Limb (tissue), 2 donors: ENCODE measurements around the gene PCARE.
A peak's percentile ranks its signal among the peaks of the same experiment; 100 is the strongest.
"Not testable (repeated sequence)": the region's sequence is repeated elsewhere in the genome, so short reads cannot be mapped to it uniquely, and the experiment has no call there.

ENCODE experiments used
- DNase-seq, 2 donors: peaks; one replicate each; pipeline ENCODE4 v3.0.0-alpha.2; 2016; ENCODE audit errors: extremely low spot score in 2 of 2

The PCARE gene

DNA sequence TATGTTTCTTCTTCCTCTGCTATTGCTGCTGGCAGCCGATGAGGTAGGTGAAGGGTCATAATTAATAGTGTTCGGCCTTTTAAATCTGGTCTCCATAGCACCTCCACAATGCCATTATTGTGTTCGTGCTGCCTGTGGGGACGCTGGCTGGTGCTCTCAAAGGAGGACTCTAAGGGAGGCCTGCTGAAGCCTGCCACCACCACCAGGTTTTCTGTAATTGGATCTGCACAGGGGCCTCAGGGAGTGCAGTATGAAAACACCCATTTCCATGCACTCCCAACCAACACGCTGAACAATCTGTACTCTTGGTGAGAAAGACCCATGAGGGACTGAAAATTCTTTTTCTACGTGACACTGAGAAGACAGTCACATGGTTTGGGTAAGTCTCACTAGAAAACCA, 23.2 kb upstream of the PCARE start:
- no peak for DNase-seq

DNA sequence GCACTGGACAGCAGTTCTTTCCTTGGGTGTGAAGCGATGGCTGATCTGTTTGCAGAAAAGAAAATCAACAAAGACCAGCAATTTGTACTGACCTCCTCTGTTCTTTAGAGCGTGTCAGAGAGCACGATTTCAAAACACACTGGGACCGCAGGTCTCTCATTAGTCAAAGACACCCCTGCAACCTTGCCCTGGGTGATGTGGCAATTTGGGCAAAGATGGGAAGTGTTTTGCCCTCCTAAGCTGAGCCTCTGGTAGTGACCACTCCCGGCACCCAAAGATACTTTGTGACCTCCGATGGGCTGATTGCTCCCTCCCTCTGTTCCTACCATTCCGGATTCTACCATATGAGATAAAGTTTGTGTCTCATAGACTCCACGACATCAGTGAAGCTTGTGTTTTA, 22.6 kb upstream of the PCARE start:
- no peak for DNase-seq

DNA sequence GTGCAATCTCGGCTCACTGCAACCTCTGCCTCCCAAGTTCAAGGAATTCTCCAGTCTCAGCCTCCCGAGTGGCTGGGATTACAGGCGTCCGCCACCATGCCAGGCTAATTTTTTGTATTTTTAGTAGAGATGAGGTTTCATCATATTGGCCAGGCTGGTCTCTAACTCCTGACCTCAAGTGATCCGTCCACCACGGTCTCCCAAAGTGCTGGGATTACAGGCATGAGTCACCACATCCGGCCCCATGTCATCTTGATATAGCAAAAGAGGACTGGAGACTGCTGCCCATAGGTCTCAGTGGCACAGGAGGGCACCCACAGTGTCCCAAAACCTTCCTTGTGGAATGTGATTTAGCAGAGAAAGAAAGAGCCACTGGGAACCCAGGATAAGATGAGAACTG, 16.0 kb upstream of the PCARE start:
- DNase-seq, result not testable (repeated sequence)

DNA sequence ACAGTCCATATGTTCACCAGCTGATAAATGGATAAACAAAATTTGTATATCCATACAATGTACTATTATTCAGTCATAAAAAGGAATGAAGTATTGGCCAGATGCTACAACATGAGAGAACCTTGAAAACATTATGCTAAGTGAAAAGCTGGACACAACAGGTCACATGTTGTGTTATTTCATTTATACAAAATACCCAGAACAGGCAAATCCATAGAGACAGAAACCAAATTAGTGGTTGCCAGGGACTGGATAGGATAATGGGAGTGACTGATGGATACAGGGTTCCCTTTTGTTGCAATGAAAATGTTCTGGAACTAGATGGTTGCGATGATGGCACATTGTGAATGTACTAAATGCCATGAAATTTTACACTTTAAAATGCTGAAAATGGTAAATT, 10.2 kb upstream of the PCARE start:
- no peak for DNase-seq

DNA sequence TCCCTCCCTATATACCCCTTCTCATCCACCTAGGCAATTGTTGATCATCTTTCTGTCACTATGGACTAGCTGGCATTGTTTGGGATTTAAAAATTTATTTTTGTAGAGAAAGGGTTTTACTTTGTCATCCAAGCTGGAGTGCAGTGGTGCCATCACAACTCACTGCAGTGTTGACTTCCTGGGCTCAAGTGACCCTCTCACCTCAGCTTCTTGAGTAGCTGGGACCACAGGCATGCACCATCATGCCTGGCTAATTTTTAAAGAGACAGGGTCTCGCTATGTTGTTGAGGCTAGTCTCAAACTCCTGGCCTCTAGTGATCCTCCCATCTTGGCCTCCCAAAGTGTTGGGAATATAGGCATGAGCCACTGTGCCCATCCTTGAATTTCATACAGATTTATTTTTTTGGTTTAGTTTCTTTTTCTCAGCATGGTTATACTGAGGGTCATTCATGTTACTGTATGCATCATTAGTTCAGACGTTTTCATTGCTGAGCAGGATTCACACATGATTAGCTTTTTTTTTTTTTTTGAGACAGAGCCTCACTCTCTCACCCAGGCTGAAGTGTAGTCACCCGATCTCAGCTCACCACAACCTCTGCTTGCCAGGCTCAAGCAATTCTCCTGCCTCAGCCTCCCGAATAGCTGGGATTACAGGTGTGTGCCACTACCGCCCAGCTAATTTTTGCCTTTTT, 8.6 kb upstream of the PCARE start:
- no peak for DNase-seq

DNA sequence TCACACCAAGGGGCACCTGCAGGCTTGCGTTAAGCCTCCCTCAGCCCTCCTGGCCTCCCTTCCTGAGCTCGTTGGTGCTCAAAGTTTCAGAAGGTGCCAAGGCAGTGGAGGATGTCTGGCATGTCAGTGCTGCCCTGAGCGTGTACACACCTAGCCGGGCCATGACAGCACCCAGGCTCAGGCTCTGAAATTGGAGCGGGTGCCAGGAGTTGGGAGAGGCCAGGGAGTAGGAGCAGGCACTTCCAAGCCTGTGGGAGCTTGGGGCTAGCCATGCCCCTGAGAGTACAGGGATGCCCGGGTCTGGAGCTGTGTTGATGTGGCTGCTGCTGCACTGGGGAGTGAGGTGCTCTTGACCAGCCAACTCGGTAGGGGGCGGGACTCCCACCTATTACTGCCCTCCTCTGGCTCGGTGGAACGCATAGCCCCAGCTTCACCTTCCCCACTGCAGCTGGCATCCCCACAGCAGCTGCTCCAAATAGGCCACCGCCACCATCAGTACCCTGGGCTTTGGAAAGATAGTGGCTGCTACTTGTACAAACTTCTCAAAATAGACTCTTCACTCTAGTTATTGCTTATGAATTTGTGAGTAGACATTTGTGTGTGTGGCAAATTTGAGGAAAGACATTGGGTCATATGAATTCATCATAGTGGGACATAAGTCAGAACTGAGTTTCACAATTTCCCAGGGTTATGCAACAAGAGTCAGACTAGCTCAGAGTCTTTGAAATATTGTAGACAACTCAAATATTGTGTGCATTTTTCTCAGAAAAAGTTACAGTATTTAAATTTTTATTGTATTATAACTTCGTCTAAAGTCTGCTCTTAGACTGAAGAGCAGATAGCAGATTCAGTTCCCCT, 6.8 kb upstream of the PCARE start:
- no peak for DNase-seq

DNA sequence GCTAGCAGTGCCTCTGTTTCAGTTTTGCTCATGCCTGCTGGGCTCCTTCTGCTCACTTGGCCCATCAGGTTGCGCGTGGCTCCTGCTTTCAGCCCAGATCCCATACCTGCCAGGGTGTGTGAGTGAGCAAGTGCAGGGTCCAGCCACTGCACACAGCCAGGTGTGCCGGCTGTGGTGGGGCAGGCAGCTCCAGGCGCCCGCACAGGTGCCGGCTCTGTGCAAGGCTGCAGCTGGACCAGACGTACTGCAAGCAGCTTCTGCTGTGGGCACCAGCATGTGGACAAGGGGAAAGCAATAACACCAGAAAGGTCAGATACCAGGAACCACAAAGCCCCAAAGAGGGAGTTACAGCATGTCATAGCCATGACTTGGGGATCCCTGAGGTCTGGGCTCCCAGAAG, 5.6 kb upstream of the PCARE start:
- no peak for DNase-seq

DNA sequence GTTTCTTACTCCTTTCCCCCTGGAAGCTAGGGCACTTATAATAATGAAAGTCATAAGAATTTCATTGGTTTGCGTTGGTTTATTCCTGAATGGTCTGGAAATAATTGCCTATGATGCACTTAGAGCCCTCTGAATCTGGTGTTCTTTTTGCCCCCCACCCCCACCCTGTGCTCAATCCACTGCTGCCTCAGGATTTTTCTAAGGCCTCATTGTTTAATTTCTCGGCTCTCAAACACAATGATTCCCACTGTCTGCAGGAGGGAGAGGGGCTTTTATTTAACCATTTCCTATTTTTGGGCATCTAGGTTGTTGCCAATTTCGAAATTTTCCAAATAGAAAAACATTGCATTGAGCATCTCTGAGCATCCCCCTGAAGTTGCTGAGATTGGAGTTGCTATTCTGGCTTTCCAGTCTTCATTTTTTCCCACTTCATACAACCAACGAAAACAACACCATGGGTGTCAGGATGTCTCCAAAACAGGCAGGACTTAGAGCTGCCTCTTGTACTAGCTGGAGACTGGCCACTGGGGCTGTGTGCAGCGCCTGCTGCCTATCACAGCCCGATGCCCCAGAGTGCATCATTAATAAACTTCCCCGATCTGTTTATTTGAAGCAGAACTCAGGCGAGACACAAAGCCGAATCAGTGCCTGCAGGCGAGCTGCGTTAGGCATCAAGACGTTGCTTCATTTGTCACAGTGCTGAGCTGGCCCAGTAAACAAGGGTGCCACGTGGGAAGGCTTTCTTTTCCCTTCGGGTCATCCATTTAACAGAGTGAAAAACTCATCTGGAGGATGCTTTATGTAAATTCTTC, 1.8 kb upstream of the PCARE start:
- no peak for DNase-seq

DNA sequence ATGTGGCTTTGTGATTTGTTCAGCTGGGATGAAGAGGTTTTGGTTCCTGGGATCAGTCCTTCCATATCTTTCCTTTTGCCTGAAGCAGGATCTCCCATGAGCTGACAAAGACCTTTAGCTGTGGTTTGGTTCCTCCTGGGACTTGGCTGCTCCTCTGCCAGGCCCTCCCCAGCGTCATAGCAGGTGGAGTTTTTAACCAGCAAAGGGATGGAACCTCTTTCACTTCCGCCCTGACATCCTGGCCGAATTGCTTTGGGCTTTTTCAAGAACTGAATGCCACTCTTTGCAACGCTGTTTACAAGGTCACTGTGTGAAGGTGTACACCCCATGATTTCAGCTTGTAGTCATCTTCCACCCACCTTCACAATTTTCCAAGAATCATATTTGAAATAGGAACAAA, 390 bp downstream of the PCARE start:
- no peak for DNase-seq

DNA sequence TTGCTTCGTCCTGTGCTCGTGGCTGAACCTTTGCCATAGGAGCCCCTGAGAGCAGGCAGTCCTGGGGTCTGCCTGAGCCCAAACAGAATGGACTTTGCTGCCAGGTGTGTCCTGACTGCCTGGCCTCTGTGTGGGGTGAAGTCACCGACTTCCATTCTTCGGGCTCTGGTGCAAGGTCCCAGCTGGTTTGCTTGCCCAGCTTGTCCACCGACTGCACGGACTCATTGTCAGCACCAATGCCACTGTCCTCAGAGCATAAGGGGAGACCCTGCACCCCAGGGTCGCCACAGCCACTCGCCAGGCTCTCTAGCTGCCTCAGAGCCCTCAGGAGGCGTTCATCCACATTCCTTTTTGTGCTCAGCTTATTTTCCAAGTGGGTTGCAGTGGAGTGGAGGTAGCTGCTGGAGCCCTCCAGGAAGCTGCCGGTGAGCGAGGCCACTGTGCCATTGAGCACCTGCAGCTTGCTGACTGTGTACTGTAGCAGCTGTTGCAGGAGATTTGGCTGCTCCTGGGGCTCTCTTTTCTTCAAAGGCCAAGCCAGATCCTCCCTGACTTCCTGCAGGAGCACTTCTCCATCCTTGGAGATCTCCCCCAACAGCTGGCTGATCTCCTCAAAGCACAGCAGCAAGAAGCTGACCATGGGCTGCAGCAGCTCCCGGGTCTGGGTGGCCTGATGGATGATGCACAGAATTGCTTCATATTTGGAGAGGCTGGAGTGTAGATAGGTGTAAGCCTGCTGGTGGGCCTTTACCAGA, 1.2 kb downstream of the PCARE start:
- DNase-seq, result no peak

DNA sequence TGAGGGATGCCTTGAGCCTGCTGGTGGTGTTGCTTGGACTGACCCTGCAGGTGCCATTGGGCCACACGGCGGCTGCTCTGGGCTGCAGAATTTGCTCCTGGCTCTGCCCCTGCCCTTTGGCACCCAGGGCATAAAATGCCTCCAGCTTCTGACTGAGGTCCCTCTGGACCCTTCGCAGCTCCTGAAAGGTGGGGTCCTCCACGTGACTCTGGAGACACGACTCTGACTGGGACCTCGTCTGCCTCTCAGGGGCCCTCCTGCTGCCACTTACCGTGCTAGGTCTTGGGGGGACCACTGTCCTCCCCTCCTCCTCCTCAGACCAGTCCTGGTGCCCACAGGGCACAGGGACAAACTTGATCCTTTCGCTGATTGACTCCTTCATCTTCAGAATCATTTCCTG, 2.1 kb downstream of the PCARE start:
- no peak for DNase-seq

DNA sequence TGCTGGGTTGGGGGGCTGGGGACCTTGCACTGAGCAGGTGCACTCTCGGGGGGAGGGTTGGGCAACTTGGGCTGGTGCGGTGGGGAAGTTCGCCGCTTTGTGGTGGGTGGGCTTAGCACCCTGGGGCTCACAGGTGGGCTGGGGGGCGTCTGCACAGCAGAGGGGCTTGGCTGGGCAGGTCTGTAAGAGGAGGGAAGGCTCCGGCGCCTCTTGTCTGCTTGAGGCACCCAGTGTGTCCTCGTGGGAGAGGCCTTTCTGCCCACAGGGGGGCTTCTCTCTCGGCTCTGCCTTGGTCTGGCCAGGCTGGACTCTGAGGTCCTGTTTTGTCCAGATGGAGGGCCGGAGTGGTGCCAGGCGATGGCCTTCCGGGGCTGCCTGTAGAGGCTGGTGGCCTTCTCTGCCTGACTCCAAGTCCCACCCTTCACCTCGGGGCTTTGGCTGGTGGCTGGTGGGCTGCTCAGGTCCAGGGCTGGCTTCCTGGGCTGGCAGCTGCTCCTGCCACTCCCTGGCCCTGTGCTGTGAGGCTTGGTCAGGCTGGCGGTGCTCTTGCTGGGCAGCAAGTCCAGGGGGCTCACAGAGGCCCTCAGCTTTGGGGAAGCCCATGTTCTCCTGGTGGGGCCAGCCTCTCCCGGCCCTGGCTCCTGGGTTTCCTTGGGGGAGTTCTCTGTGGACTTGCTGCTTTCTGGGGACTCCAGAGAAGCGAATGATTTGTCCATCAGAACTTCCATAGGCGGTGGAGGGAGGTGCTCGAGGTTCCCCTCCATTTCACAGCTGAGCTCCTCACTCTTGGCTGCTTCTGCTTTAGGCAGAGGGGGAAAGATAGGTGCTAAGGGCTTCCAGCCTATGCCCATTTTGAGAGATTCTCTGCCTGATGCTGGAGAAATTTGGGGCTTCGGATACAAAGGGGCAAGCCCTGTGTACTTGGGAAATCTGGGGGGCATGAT, 3.0 kb downstream of the PCARE start:
- no peak for DNase-seq

DNA sequence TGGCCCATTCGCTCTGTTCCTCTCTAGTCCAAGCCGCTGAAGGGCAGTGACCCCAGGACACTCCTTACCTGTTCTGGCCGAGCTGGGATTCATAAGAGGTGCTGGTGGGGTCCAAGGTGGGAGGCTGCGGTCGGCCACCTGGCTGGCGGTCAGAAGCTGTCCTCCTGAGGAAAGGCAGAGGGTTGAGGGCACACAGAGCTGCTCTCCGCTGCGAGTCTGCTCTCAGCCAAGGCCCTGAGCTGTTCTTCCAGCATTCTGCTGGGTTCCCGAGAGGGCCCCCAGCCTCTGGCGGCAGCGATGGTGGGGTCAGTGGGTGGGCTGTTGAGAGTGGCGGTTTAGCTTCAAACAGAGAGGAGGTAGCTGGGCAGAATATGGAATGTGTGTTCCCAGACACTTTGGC, 3.8 kb downstream of the PCARE start:
- no peak for DNase-seq

DNA sequence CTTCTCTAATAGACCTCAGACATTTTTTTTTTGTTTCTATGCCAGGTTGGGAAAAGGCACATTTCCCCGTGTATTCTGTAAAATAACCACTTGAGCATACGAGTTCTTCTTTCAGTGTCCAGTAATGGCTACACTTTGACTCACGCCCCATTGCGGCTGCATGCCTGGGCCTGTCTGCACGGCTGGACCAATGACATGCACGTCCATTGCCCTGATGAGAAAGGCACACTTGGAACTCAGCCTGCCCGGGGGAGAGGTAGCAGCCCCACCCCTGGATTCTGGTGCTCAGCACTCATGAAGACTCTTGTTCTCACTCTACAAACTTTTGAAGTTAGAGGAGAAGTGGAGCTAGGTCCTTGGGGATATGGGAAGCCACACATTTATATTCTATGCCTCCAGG, 5.8 kb downstream of the PCARE start:
- DNase-seq, result no peak

DNA sequence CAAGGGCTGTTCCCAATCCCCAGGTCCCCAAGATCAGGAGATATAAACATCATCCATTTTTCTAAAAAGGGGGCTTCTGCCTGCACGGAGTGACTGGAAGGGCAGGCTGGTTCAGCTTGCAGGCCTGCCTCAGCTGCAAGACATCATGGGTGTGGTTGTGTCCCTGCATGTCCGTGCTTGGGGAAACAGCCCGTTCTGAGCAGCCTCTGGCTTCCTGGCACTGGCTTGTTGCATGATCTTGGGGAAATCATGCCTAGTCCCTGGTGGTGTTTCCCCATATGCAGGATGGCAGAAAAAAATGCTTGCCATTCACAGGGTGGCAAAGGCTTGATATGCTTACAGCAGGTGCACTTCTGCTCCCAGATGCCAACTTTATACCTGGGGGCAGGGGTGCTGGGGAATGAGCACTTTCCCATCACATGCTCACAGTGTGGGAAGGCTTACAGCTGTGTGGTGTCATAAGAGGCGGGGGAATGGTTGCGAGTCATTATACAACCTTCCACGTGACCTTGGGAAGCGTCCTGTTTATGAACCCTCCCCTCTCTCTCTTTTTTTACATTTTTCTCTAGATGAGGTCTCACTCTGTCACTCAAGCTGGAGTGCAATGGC, 7.2 kb downstream of the PCARE start:
- DNase-seq, result no peak

DNA sequence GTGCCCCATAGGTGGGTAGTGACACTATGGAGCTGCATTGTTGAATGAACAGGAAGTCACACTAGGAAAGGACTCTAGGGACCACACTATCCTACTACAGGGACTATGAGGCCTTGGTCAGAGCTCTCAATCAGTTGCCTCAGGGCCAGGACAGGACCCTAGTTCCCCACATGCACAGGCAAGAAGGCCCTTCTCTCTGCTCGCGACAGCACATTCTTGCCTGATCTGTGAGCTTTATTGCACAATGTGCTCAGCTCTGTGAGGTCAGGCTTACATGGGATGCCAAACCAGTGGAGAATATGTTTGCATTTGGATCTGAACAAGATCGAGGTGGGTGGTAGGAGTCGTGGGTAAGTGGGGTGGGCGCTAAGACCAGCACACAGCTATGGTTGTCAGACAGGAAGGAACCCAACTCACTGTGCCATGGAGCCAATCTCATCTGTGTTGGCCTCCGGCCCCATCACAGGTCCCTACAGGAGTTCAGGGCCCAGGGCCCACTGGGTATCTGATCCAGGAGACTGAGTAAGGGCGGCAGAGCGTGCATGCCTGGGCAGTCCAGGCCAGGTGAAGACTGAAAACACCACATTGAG, 8.0 kb downstream of the PCARE start:
- no peak for DNase-seq

DNA sequence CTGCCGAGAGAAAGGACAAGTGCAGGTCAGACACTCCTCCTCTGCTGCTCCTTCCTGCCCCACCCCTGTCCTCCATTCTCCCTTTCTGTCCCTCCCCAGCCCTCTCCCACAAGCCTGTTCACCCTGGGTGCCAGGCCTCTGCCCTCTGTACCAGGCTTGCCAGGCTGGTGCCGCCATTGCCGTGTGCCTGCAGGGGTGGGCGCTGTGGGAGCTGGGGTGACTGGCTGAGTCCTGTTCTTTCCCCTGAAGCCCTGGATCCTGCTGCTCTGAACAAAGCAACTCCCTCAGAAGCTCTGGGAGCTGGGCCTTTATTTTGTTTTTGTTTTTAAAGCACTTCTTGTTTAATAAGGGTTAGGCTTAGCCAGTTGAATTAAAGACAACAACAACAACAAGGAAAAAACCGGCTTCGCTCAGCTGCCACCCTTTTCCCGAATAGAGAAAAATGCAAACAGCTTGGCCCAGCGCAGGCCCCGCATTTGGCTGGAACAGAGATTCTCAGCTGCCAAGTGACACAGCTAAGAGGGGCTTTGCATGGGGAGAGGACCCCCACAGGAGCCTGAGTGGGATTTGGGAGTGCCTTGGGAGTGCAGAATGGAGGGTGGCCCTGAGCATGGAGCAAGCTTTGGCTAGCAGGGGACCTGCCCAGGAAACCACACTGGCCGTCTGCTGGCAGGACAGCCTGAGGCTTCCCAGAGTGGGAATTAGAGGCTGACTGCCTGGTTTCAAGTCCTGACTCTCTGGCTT, 9.1 kb downstream of the PCARE start:
- no peak for DNase-seq

DNA sequence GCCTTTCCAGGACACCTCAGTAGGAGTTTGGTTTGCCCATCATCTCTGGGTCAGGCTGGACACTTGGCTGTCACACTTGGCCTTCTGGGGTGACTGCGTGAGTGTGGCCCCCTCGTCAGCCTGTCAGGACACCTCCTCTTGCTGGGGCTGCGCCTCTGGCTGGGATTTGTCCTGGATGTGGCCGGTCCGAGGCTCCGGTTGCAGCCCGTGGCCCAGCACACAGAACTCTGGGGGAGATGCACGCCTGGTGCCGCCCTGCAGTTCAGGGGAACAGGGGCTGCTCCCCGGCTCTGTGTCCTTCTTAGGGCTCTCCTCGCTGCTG, 9.6 kb downstream of the PCARE start:
- no peak for DNase-seq

DNA sequence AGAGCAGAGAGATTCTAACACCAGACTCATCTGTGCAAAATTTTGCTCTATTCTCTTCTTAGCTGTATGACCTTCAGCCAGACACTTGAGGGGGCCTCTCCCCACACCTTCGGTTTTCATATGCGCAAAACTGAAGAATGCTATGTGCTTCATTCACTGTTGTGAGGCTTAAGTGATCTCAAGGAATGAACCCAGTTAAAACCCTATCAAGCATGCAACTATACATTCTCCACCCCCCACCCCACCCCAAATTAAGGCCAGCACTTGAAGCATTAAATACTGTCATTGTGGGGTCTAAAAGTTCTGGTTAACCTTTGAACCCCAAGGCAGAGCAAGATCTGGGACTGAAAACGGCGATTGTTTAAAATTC, 10.0 kb downstream of the PCARE start:
- DNase-seq, result peak in 1 of 2 donors; percentile 16
